HPDE6-E6E7 (cell line): Measurements from ENCODE around the gene KRT20.

ENCODE experiments used
- DNase-seq: peaks from one replicate; pipeline ENCODE4 v3.0.0; 2011; ENCODE audit warnings: missing footprints; ENCODE audit errors: extremely low spot score

Gene KRT20

DNA sequence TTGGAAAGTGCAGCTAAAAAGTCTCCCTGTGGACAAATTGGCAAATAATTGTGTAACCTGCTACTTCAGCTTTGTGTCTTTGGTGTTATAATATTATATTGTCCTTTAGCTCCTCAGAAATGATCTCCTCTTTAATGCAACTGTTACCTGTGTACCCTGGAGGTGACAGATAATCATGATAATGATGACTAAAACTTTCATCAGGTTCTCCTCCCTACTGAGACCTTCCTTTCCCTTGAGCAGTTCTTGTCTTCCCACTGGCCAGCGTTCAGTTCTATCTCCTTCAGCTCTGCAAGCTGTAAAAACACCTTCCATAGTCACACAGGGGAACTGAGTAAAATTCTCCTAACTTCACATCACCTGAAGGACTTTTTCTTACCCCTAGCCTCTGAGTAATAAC lies 32.7 kb downstream of the KRT20 start:
- DNase-seq, result no peak

DNA sequence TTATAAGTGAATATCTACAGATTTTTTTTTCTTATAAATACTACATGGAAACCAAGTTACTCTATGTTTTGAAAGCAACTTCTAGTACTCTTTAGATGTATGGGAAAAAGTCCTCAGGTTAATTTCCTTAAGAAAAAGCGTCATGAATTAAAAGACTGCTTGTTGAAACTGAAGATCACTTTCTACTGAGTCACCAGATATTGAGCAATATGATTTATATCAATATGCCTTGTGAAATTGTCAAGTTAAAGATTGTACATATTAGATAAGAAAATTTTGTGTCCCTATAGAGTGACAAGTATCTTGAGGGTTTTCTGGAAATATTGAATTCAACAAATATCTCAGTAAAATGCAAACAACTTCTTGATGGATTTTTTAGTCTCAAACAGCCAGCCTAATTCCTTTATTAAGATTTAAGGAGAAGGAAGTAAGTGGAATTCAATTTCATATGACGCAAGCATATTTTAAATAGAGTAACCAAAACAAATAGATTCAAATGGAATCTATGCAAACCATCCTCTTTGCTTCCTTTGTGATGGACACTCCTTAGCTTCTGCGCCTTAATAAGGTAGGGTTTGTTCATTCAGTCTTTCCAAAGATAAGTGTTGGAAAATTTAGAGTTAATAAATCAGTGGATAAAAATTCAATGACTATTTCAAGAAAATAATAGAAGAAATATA lies 34.6 kb downstream of the KRT20 start:
- DNase-seq, result no peak

DNA sequence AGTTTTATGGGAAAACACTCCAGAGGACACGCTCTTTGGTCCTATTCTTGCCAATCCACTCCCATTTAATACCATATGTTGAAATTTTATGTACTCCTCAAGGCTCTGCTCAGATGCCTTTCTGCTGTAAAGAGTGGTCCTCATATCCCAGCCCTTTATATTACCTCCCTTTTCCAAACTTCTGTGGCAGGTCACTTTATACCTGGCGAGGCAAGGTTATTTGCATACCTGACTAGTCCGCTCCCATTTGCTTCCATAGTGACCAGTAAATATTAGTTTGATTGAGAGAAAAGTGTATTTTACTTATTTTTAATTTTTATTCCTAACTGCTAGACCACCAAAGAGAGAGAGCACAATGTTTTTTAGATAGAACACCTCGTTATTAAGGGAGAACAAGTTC lies 35.3 kb downstream of the KRT20 start:
- DNase-seq, result no peak

DNA sequence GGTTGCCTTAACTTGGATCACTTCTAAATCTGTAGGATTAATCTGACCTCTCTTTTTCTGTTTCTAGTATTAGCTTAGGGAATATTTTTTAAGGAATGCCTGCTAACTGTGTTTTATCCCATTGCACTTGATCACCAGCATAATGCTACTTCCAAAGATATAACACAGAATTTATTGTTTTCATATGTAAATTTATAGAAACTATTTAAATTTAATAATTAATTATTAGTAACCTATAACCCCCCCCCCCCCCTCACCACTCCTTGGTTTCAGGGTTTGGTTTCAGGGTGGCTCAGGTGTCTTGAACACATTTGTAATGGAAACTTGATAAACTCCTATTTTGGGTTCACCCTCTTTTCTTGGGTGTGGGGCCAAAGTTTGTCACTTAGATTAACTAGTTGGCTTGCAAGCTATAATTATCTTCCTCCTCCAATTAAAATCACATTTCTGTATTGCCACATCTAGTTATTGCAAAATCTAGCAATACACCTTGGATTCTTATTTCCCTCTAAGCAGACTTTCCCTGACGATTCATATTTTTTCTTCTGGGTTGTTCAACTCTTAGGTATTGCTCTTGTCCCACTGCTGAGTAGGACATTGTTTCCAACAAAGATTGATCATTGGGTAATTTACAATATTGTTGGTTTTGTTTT lies 36.3 kb downstream of the KRT20 start:
- no peak for DNase-seq

DNA sequence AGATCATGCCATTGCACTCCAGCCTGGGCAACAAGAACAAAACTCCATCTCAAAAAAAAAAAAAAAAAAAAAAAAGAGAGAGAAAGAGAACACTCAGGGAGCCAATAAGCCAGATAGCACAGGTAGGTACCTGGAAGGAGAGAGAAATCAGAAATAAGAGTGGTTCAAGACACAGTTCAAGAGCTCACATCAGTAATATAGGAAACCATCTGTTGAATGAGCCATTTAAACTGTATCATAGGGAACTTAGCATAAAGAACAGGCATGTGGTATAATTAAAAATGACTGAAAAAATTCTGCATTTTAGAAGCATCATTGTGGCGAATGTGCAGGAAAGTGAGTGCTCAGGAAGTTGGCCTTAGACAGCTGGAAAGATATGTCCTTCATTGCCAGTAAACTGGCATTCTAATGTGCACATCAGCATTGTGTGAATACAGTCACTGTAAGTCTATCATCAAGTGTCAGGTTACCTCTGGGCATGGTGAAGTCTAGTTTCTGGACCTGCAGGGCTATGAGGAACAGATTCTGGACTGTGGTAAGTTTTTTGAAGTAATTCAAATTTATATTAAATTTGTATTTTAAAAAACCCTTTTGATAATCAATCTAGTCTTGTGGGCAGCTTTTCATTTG lies 38.4 kb downstream of the KRT20 start:
- DNase-seq, result no peak

DNA sequence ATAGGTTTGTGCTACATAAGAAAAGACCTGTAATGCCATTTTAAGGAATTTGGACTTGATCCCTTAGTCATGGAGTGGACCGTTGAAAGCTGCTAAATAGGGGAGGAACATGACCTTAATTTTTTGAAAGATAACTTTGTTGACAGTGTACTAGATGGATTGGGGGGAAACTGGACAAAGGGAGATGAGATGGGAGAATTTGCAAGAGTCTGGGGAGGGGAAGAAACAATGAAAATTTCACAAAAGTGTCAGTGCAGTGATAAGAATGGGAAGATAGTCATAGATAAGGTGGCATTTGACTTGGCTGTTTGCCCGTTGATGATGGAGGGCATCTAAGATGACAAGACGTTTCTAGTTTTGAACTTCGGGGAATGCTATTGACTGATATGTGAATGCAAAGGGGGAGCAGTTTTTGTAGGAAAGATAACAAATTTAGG lies 40.4 kb downstream of the KRT20 start:
- no peak for DNase-seq

DNA sequence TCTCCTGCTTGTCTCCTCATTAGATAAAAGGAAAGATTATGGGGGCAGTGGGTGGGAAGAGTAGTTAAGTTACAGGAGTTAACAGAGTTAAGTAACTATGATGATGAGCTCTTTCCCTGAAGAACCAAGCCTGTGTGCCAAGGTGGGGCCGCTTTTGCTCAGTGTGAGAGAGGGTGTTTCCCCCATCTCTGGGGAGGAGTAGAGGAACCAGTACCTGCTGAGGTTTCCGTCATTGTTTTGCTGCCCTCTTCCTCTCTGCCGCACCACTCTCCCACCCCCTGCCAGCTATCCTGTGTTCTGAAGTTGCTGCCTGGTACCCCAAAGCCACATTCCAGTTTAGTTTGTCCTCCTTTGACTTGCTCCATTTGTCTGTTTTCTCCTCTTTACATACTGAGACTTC lies 41.8 kb downstream of the KRT20 start:
- no peak for DNase-seq

DNA sequence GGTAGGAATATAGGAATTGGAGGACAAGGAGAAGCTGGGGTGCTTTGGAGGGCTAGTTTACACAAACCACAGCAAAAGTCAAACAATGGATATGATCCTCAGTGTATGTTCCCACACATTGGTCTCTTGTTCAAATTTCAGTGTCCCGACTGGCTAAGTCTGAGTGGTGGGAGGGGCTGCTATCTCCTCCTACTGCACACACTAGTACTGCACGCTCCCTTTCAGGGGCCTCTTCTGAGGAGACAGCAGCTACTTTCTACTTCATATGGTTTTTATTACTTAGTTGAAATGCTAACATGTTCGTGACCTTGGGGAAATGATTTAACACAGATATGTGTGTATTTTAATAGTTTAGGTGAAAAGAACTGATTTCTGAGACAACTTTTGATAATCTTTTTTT lies 43.8 kb downstream of the KRT20 start:
- no peak for DNase-seq

DNA sequence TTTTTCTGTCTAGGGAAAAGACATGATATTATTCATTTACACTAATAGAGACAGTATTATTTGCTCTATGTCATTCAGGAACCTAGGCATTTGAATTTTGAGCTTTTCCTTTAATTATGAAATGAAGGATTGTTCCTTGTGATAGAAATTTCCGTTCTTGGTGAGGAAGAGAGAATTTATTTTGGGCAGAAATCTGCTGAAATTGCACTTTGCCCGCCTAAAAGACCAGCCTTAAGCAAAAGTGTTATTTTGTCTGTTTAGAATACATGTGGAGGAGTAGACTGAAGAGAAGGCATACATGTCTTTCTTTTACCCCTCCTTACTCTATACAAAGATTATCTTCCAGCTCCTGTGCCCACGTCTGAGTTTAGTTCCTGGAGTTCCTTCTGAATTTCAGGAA lies 45.8 kb downstream of the KRT20 start:
- no peak for DNase-seq

DNA sequence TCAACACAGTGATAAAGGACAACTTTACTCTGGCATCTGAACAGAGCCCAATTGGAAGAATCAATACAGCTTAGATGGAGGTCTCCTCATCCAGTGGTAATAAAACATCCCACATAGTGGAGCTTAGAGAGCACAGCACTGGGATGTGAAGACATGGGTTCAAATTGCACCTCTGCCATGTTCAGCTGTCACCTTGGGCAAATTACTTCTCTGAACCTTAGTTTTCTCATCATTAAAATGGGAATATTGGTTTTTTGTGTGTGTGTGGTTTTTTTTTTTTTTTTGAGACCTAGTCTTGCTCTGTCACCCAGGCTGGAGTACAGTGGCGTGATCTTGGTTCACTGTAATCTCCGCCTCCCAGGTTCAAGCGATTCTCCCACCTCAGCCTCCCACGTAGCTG lies 49.0 kb downstream of the KRT20 start:
- no peak for DNase-seq

DNA sequence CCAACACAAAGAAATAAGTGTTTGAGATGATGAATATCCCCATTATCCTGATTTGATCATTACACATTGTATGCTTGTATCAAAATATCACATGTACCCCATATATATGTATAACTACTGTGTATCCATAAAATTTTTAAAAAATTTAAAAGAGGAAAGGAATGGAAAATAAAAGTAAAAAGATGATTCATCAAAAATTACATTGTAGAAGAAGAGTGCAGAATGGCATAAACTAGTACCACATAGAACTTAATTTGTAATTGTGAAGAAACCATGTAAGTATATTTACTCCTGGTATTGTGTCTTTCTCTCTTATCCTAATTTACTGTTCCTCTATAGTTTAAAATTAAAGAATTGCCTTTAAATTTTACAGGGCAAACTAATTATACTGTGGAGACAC lies 51.2 kb downstream of the KRT20 start:
- no peak for DNase-seq

DNA sequence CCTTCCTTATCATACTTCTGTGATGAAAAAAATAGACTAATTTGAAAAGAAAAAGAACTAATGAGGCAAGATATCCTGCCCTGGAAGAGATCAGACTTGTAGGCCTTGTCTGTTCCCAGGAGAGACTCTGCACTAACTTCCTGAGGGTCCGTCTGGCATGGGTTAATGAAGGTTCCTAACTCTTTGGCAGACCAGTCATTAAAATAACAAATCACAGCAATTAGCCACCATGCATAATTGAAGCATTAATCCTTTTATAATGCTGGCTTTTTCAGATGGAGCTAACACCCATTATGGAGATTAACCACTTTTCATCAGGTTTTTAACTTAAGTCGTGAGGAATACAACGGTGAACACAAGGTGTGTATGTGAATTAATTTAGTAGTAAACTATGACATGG lies 52.2 kb downstream of the KRT20 start:
- no peak for DNase-seq

DNA sequence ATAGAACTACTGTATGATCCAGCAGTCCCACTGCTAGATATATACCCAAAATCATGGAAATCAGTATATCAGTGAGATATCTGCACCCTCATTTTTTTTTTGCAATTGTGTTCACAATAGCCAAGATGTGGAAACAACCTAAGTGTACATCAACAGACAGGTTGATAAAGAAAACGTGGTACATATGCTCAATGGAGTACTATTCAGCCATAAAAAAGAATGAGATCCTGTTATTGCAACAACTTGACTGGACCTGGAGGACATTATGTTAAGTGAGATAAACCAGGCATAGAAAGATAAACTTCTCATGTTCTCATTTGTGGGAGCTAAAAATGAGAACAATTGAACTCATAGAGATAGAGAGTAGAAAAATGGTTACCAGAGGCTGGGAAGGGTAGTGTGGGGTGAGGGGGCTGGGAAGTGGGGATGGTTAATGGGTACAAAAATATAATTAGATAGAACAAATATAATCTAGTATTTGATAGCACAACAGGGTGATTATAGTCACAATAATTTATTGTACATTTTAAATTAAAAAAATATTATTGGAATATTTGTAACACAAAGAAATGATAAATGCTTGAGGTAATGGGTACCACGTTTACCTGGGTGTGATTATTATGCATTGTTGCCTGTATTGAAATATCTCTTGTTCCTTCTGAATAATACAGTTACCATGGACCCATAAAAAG lies 54.8 kb downstream of the KRT20 start:
- no peak for DNase-seq

DNA sequence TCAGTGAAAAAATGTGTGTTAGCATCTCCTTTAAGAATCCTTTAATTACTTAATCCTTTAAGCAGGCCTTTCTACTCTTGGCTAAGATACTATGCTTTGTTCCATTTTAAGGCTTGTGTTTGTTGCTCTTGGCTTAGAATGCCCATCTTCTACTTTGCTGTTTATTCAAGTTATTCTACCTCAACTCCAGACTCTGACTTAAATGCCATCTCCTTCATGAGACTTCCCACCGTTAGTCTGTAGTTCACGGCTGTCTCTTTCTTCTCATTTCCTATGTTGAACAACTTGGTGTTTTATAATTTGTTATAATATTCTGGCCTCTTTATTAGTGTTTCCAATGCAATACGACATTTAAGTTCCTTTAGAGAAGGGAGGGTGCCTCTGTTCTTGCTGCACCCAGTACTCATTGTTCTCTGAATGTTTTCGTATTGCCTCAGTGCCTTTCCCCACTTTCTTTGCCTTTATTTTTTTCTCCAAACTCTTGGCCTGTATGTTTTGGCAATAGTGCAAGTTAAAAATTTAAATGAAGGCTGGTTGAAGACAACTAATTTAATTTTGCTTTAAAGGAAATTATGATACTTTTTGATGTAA lies 56.5 kb downstream of the KRT20 start:
- DNase-seq, result no peak

DNA sequence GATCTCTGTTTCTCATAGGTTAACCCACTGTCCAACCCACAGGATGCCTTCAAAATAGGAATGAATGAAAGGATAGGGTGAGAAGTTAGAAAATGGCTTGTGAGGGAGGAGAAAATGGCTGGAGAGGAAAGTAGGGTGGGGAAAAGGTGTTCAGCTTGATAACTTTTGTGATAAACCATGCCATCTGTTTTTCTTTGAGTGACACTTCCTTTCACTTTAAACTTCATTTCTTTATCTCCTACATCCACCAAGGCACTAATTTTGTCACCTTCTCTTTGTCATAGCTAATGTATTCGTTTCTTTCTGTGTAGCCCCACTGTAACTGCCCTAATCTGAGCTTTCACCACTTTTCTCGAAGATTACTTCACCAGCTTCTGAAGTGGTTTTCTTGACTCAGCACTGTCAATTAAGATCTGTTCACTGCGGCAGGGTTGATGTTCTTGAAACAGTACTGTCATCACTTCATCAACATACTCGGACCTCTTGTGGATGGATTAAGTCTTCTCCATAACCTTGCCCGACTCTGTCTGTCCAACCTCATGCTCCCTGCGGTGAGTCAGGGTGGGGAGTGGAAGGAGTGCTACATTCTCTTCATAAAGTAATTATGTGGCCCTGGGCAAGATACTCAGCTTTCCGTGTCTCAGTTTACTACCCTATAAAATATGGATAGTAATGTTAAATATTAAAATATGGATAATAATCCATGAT lies 57.1 kb downstream of the KRT20 start:
- peak; percentile 40 for DNase-seq
